NCI-H524 treated with DMSO at 0.1 percent for 48 hours (cell line): ENCODE measurements around the gene BACH2.
A peak's percentile ranks its signal among the peaks of the same experiment; 100 is the strongest.

ENCODE experiments used
- DNase-seq: peaks from one replicate; lab custom pipeline; 2025; lab: John Stamatoyannopoulos, UW

The BACH2 gene

DNA sequence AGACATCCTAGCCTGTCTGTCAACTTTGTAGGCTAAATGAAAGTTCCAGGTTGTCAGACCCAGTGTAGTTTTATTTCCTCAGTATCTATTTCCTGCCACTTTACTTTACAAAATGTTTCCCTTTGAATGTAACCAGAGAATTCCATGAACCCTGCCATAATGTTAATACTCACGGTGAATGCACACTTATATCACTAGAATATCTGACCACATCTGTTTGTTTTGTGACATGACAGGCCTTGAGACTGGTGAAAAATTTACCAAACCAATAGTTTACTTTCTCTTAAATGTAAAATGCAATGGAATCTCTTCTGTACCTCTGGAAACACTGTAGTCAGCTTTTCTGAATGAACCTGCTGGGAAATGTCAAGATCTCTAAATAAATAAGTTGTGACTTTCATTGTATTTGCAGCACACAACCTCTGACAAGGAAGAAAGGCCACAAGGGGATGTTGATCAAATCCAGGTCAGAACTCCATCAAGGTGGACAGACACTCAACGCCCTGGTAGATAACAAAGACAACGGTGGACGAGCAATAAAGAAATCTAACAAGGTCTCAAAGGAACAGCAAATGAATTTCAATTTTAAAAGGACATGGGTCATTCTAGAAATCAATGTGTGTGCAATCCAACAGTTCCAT lies 59.2 kb downstream of the BACH2 start:
- DNase-seq, result no peak

DNA sequence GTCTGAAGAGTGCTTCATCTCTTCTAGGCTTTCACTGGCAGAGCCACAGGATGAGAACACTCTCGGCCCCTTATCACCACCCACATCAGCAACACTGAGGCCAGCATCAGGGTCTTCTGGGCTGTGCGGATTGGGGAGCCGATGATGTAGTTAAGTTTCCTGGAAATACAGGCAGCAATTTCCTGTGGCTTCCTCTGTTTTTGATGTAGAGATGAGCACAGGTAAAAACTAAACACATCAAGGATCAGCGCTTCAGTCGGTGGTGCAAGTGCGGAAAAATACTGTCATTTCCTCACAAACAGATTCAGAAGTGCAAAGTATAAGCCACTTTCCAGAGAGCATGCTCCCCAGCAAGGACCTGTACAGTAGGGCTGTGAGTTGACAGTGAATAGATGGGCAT lies 62.6 kb downstream of the BACH2 start:
- DNase-seq, result no peak

DNA sequence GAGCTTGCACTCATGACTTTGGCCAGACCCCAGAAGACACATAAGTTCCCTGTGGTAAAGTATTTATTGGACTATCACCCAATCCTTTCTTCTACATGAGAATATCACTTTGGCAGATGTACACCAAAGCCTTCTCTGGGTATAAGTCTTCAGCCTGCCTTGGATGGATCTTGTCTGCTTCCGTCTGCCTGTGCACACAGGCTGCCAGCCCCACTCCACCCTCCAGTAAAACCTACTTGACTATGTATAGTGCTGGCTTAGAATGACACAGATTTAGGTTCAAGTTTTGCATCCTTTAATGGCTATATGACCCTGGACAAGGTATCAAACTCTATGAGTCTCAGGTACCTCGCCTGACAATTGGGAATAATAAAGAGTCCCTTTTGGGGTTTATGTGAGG lies 63.4 kb downstream of the BACH2 start:
- DNase-seq, result no peak

DNA sequence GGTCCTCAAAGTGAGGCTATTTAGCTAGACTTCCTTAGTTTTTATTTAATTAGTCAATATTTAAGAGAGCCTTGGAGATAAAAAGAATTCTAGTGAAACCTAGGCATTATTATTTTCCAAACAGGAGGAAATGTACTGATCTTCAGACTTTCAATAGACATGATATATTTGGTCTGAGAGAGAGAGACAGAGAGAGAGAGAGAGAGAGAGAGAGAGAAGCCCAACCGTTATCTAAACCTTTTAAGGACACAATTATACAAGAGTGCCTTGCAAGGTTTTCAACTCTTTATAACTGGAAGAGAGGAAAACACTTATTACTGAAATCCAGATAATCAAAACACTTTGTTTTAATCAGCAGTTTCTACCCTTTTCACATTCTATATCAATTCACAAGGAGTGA lies 64.8 kb downstream of the BACH2 start:
- DNase-seq, result no peak

DNA sequence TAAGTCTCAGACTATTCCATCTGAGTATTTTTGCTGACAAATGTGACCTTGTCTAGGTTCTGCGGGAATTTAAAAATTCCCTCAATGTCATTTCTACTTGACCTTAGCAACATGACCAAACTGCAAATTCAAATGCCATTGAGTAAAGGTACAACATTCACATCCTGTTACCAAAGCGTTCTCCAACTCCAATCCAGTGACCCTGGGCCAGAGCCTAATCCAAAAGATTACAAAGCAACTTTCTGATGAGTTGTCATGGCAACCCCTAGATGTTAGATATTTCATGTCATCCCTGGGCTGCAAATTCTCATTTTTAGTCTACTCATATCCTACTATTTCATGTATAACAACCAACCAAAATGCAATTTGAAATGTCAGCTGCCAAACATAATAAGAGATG lies 65.3 kb downstream of the BACH2 start:
- DNase-seq, result no peak

DNA sequence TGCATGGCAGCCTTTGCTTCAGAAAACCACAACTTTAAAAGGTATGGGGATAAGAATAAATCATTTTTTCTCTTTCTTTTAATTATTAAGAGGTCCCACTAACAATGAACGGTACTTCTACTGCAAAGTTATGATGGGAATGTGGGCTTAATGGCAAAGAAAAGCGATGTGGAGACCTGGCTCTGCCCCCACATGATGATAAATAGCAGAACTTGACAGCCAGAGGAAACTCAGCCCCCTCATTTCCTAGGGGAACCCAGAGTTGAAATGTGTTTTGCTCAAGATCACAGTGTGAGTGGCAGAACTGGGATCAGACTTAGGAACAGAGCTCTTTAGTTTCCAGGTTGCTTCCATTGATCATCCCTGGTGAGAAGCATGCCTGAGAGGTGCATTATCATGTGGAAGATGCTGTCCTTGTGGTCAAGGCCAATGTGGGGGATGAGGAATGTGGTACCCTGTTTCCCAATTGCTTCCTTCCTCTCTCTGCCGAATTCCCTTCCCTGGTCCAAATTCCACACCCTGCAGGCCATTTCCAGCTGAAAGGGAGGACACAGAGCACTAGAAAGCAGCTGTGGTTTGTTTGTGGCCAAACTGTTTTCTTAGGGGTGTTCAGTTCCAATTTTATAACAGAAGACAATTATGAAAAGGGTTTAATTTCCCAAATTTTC lies 66.0 kb downstream of the BACH2 start:
- DNase-seq, result no peak

DNA sequence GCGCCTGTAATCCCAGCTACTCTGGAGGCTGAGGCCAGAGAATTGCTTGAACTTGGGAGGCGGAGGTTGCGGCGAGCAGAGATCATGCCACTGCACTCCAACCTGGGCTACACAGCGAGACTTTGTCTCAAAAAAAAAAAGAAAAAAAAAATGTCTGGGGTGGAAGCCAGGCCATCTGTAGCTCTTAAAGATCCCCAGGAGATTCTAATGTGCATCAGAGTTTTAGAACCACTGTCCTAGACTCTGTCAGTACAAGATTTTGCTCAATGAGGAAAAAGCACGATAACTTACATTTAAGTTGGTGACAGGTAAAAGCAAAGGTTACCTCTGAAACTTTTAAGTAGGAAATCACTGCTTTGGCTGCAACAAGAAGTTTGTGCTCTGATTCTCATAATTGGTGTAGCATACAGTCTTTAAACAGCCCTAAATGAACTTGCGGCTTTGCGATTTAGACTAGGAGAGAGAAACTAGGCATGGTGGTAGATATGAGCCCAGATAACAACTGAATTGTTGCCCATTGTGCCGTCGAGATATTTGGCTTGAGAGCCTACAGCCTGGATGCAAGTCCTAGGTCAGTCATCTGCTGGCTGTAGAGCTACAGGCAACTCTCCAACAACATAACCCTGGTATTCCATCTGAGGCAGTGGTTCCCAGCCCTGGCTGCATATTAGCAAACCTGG lies 67.2 kb downstream of the BACH2 start:
- no peak for DNase-seq

DNA sequence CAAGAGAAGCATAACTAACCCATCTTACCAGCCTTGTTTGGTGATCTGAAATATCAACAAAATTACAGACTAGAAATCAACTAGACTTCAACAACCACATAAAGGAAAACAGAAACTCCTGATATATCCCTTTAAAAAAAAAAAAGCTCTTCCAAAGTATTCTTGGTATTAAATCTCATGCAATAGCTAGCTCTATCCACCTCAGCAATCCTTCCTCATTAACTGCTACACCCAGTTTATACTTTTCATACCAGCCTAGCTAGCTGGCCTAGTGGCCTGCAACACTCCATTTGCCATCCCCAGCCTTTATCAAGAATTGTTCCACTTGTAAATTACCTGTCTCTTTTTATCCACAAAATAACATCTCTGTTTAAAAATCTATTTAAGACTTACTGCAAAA lies 69.0 kb downstream of the BACH2 start:
- no peak for DNase-seq

DNA sequence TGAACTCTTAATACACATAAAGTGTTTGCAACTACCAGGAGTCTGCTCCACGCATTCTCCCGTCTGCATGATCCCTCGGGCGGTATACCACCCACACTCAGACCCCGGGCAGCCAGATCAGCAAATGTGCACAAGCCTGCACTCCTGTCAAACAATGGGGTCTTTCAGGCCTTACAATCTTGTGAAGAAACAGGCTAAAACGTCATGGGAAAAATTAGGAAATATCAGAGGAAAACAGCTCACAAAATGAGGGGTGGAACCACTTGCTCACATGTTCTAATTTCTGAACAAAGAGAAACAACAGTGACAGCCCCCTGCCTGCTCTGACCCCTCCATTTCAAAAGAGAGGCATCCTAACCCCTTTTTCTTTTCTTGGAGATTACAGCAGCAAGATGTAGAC lies 69.4 kb downstream of the BACH2 start:
- no peak for DNase-seq

DNA sequence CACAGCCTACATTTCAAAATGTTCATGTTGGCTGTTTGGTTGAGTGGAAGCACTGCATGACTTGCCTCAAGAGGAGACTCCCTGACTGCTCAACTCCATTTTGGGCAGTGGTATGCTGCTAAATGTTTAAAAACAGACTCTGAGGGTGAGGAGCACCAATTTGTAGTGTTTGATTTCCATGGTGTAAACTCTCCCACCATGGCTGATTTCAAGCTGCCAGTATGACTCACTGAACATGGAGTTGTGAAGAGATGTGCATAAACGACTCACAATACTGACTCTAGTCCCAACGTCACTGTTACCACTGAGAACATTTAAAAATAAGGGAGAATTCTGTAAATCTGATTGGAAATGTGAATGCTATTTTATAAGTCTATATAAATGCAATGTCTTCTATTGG lies 70.4 kb downstream of the BACH2 start:
- DNase-seq, result no peak

DNA sequence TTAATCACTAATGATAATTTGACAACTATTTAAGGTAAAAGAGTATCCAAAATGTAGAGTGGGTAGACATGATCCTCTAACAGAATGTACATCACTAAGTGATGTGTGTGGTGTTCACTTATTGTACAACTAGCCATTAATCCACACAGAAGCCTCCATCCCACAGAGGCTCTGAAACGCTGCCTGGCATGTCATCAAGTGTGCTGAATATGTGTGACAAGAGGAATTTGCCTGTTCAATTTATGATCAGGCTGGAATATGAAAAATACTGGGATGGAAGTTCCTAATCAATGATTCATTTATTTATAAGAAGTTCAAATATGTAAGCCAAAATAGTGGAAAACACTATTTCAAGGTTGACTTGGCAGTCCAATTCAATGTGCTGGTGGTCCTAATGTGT lies 72.4 kb downstream of the BACH2 start:
- no peak for DNase-seq

DNA sequence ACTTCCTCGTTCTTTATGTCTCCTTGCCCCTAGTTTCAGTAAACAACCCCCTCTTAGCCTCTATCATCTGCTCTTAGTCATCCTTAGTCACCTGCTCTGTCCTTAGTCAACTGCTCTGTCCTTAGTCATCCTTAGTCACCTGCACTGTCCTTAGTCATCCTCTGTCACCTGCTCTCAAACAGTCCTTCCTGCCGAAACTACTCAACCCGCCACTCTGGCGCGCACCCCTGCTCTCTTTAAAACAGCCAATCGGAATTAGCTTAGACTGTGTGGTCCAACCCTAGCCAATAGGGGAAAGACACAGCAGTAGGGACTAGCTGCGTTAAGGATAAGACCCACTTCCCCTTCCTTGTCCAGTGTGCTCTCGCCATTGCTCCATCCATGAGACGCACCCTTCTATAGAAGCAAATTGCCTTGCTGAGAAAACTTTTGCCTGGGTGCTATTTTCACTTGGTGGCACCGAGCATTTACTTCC lies 73.9 kb downstream of the BACH2 start:
- DNase-seq, result no peak

DNA sequence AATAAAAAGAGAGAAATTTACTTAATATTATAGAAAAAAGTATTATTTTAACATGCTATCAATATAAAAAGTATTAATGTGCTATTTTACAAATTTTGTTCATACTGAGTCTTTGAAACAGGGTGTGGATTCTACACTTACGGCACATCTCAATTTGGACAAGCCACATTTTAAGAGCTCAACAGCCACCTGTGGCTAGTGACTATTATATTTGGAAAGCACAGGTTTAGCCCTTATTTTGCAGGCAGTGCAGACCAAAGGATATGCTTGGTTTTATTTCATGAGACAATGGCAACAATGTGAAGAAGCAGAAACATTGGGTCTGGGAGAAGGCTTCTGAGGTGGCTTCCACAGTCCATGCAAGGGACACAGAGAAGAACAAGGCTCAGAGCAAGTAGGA lies 74.6 kb downstream of the BACH2 start:
- DNase-seq, result no peak

DNA sequence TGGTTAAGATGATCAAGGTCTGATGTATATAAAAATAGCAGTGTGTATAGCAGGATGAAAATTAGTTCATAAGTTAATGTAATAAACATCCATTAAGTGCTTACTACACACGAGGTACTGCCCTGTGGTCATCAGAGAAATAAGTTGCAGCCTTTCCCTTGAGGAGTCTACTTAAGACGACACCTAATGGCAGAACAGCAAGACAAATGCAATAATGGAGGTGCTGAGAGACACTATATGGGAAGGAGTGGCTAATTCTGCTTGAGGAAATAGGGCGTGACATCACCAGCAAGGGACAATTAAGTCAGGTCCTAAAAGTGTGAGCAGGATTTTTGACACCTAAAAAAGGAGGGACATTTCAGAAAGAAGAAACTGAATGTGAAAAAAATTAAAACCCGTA lies 75.2 kb downstream of the BACH2 start:
- DNase-seq, result no peak

DNA sequence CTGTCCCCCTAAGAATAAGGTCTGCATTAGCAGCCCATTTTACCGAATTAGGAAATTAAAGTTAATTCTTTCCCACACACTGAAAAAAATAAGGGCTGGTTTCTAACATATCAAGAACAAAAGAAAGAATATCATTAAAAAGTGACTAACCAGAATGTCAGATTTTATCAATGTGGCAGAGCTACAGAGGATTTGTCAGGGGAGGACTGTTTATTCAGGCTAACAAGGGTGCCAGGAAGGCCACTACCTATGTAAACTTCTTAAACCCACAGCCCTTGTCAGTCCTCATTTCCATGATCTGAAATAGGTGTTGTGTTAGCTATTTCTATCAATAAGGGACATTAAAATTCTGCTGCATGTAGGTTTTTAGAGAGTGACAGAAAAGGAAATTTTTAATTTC lies 76.4 kb downstream of the BACH2 start:
- DNase-seq, result no peak

DNA sequence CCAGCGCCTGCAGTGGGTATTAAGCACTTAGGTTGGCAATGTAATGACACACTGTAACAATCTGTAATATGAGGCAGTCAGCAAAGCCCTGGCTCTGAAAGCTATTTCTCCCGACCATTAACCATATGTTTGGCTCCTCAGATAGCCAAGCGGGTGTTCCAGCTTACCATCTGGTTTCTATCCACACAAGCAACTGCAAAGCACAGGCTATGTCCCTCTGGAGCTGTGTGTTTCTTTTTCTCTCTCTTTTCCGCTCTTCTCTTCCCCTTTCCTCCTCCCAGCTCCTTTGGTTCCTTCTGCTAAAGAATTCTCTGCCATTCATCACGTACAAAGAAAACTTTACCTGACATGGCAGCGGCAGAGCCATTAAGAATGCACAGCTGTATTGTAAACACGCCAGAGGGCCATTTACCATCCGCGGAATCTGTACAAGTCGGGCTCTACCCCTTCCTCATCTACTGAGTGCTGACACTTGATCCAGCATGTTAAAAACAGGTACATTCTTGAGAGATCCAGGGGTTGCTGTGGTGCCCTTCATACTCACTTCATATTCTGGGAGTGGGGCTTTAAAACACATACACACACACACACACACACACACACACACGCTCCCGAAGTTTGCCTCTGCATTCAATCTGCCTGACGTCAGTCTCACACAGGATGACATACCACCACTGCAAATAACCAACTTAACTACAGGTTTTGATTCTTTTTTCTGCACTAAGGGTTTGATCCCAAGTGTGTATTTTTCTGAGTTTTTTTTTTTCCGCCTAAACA lies 77.2 kb downstream of the BACH2 start:
- DNase-seq, result peak; percentile 91

DNA sequence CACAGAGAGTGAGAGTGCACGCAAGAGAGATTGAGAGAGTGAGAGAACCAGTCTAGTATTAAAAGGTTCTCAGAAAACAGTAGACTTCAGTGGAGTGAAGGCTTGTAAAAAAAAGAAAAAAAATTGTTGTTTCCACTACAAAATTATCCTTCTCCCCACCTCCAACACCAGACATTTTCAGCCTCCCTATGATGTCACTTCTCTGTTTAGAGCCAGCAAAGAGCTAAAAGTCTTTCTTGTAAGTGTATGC lies 77.8 kb downstream of the BACH2 start:
- no peak for DNase-seq

DNA sequence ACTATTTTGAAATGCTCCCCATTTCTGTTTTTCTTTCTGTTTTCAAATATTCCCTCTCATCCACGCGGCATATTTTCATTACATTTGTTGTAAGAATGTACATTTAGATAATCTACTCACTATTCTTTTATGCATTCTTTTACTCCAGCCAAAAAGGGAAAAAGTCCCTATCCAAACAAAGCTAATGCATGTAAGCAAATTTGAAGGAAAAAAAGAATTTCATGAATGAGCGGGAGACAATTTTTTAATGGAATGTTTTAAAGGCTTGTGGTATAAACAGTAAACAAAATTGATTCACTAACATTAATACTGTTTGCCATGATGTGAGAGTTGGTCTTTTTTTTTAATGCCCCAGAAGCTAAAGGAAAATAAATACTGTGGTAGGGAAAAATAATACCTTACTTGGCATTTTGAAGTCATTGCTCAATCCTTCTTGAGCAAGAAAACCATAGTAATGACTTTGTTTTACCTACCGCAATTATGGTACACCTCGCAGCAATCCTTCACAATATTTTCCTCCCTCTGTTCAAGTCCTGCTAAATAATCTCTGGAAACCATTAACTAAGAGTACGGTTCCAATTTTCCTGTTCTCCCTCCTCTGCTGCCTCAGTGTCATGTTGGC lies 79.0 kb downstream of the BACH2 start:
- DNase-seq, result no peak

DNA sequence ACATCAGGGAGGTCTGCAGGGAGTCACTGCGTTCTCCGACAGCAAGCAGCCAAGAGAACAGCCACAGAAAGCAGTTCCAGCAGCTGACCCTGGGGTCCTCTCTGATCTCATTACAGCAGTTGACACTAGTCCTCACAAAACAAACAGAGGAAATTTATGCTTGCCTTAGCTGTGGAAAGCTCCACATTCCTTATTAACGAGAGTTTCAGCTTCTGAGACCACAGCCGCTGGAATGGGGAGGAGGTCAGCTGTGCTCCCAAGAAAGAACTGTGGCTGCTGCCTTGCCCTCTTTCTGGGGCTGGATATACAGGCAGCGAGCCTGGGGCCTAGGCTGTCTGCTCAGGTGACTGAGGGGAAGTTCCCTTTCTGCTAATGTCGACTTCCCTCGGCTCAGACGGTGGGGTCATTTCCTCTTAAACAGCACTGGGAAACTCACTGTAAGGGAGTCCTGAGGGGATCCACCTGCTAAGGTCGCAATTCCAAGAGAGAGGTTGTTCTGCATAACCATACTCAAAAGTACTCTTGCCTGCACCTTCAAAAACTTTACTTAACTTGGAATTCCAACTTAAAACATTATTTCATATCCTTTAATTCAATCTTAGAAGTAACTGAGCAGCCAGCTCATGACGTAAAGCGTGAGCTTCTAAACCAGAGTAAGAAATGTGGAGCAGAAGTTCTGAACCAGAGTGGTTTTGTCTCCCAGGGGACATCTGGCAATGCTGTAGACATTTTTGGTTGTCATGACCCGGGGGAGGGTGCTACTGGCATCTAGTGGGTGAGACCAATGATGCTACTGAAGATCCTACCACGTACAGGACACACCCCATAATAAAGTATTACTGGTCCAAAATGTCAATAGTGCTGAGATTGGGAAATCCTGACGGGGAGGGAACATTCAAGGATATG lies 80.3 kb downstream of the BACH2 start:
- DNase-seq, result no peak

DNA sequence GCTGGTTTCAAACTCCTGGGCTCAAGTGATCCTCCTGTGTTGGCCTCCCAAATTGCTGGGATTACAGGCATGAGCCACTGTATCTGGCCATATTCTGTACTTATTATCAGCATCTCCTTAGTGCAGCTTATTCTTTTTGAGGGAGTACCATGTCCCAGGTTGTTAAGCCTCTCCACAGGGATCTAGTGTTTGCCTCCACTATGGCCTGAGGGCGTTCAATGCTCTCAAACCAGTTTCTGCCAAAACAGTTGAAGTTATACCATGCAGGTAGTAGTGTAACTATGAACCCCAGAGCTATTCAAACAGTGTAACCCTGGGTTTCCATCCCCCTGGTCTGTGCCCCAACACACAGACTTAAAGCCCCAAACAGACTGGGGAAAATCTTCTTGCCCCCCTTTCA lies 81.7 kb downstream of the BACH2 start:
- DNase-seq, result no peak

DNA sequence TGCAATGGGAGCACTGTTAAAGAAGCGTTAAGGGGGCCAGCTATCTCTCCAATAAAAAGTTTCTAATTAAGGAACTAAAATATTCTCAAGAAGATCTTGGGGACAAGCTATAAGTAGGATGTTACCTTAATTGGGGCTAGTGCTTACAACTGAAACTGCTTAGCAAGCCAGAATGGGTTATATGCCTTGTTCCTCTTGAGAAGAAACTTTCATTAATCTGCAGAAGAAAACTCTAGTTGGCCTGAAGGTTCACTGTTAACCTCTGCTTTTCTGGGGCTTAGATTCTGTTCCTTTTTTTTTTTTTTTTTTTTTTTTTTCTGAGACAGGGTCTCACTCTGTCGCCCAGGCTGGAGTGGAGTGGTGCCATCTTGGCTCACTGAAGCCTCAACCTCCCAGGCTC lies 82.2 kb downstream of the BACH2 start:
- DNase-seq, result no peak

DNA sequence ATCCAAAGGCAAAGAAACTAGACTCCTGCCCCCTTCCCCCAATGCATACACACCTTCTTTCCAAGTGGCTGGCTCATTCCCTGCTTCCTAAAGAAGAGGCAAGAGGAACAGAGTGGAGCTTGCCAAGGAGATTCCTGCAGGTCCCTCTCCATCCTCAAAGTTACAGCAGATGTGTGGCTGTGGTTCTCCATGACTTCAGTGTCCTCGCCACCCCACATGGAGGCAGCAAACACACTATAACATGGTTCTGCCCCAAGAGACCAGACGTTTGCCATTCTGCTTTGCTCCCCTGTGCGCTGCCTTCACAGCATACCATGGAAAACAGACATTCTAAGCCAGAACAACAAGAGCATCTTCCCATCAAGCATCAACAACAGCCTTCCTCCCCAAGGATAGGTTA lies 84.4 kb downstream of the BACH2 start:
- DNase-seq, result no peak
